Measurements from ENCODE around the gene ABTB2. TPM values are rescaled to one million over a fixed set of nuclear protein-coding genes. Genes with fewer than 3 reads are reported as not detected.

ABTB2 gene
- total RNA-seq, 1 donor from 2014 or later: 3.1 TPM

DNA sequence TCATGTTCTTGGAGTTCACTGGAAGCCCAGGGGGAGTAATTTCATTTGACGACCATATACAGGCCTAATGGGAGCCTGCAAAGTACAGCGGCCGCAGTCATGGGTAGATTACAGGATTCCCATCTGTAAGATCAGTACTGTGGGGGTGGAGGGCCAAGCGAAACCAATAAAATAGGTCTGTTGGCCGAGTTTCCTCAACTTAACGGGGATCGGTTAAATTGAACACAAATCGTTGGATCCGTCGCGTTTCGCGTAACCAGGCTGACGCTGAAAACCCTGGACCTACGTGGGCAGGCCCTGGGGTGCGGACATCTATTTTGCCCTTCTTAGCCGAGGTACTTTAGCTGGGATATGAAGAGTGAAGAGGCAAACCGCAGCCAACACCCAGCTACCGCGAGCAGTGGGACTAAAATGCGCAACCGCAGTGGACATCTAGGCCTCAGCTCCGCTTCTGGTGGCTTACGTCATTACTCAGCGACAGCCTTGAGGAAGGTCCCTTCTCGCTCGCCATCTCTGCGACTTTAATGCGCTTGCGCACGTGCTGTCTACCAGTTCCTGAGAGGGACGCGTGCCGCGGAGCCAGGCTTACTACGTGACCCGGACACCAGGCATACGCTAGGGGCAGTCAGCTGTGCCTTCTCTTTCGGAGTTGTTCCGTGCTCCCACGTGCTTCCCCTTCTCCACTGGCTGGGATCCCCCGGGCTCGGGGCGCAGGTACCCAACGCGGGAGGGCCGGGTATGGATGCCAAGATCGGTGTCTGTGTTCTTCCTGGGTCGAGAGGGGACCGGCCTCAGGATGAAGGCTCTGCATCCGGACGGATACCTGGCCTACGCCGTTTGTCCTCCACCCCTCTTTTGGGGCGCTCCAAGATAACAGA, 252.5 kb downstream of the ABTB2 start, which contains the start of gene NAT10:
Gene NAT10, plus strand, starts transcription at position 551 of the 878 bp plus-strand sequence. CDS start 2,597 bp downstream, outside the sequence.
- H3K36me3 Mint-ChIP-seq: peaks cover 18% of the 10 kb centered on the region
- no peaks in the 10 kb centered on the region for H3K9me3 Mint-ChIP-seq
- peaks cover 22% of the 10 kb centered on the region for H3K4me1 Mint-ChIP-seq
- DNase-seq (ENCODE audit: low spot score in 2 of 2, unreplicated experiment in 2 of 2): peak; percentile 90 to 95
- no peaks in the 10 kb centered on the region for H3K27me3 Mint-ChIP-seq (ENCODE audit: low read depth)
- peak within 1 kb of the TSS; percentile 98 for H3K27ac Mint-ChIP-seq
- peak within 1 kb of the TSS; percentile 97 for H3K4me3 Mint-ChIP-seq
- TF ChIP-seq, protein P1, sequence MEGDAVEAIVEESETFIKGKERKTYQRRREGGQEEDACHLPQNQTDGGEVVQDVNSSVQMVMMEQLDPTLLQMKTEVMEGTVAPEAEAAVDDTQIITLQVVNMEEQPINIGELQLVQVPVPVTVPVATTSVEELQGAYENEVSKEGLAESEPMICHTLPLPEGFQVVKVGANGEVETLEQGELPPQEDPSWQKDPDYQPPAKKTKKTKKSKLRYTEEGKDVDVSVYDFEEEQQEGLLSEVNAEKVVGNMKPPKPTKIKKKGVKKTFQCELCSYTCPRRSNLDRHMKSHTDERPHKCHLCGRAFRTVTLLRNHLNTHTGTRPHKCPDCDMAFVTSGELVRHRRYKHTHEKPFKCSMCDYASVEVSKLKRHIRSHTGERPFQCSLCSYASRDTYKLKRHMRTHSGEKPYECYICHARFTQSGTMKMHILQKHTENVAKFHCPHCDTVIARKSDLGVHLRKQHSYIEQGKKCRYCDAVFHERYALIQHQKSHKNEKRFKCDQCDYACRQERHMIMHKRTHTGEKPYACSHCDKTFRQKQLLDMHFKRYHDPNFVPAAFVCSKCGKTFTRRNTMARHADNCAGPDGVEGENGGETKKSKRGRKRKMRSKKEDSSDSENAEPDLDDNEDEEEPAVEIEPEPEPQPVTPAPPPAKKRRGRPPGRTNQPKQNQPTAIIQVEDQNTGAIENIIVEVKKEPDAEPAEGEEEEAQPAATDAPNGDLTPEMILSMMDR (IDR thresholded peaks at IDR 0.05; ENCODE audit: unreplicated experiment): no peak

GRCh38 chr11:34104680-34105078, 253.1 kb downstream of the ABTB2 start:
- Mint-ChIP-seq H3K4me3 (peak overlapping the region; percentile 97), H3K9me3 (no peaks in the 10 kb centered on the region), H3K27me3 (ENCODE audit: low read depth) (no peaks in the 10 kb centered on the region), H3K36me3 (peaks cover 14% of the 10 kb centered on the region), H3K4me1 (peaks cover 22% of the 10 kb centered on the region), H3K27ac (peak overlapping the region; percentile 98)
- DNase-seq (ENCODE audit: low spot score in 2 of 2, unreplicated experiment in 2 of 2): no peak
- TF ChIP-seq, protein P1 (IDR thresholded peaks at IDR 0.05; ENCODE audit: unreplicated experiment): no peak

Other genes starting within 250 kb of the ABTB2 start
- gene CAT, start 80.9 kb upstream of the ABTB2 start, total RNA-seq: 29.2 to 34.4 TPM (median 30.5 TPM) in 3 replicates
- 2.1 to 2.4 TPM (median 2.2 TPM) in 3 replicates for gene ELF5, start 155.8 kb upstream of the ABTB2 start, total RNA-seq